ENCODE results near the gene ZC3H7A.

ZC3H7A gene, protein sequence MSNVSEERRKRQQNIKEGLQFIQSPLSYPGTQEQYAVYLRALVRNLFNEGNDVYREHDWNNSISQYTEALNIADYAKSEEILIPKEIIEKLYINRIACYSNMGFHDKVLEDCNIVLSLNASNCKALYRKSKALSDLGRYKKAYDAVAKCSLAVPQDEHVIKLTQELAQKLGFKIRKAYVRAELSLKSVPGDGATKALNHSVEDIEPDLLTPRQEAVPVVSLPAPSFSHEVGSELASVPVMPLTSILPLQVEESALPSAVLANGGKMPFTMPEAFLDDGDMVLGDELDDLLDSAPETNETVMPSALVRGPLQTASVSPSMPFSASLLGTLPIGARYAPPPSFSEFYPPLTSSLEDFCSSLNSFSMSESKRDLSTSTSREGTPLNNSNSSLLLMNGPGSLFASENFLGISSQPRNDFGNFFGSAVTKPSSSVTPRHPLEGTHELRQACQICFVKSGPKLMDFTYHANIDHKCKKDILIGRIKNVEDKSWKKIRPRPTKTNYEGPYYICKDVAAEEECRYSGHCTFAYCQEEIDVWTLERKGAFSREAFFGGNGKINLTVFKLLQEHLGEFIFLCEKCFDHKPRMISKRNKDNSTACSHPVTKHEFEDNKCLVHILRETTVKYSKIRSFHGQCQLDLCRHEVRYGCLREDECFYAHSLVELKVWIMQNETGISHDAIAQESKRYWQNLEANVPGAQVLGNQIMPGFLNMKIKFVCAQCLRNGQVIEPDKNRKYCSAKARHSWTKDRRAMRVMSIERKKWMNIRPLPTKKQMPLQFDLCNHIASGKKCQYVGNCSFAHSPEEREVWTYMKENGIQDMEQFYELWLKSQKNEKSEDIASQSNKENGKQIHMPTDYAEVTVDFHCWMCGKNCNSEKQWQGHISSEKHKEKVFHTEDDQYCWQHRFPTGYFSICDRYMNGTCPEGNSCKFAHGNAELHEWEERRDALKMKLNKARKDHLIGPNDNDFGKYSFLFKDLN

DNA sequence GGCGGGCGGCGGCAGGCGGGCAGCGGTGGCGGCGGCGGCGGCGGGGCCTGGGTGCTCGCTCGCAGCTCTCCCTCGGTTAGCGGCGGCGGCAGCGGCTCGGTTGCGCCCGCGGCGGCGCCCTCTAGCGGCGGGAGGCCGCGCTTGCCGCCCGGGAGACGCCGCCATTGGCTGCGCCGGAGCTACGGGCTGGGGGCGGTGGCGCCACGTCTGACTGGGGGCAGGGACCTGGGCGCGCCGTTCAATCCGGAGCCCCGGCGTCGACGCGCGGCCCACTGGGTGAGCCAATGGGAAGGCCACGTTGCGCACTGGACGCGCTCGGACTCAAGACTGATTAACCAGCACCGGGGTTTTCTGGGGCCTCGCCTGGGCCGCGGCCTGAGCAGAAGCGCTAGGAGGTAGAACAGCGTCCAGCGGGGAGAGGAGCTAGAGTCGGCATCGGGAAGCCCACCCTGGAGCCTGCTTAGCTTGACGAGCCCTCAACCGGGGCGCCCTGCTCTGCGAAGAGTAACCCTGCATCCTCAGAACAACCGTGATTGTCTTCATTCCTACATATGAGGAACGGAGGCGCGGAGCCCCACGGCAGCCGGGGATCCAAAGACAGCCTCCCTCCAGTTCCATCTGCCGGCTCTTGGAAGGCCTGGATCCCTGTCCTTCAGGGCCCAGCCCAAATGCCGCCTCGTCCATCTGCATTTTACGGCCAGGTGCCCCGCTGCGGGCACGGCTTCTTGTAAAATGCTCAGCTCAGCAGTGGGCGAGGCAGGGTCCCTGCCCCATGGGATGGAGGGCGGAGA, at the start of gene ZC3H7A:
Gene ZC3H7A, minus strand, starts transcription at position 93 of the 791 bp plus-strand sequence. CDS start 14,904 bp downstream, outside the sequence.
- ChIA-PET POLR2A (interaction anchor here (0.7 to 3.6 kb wide), 16 partner anchors 10 to 179 kb away, joined by 3 to 24 read pairs (median 4); partner anchors contain the start of genes SNX29 and TXNDC11), CTCF (interaction anchor here (0.6 to 1.4 kb wide), 9 partner anchors 15 to 310 kb away, joined by 3 to 11 read pairs (median 3); no protein-coding TSS in a partner anchor)
- DNase-seq (ENCODE audit: extremely low spot score): peak; percentile 94
- peak; percentile 65 for TF ChIP-seq L3MBTL2 (conservative IDR thresholded peaks at IDR 0.05)
- TF ChIP-seq FOXM1 (IDR thresholded peaks at IDR 0.05; ENCODE audit: borderline replicate concordance): peak; percentile 80
- TF ChIP-seq, protein P1, sequence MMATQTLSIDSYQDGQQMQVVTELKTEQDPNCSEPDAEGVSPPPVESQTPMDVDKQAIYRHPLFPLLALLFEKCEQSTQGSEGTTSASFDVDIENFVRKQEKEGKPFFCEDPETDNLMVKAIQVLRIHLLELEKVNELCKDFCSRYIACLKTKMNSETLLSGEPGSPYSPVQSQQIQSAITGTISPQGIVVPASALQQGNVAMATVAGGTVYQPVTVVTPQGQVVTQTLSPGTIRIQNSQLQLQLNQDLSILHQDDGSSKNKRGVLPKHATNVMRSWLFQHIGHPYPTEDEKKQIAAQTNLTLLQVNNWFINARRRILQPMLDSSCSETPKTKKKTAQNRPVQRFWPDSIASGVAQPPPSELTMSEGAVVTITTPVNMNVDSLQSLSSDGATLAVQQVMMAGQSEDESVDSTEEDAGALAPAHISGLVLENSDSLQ (IDR thresholded peaks at IDR 0.05): peak; percentile 11; the same call in 1 of the 2 replicates
- TF ChIP-seq SP1 (IDR thresholded peaks at IDR 0.05): no peak
- no peak for TF ChIP-seq TARDBP (IDR thresholded peaks at IDR 0.05)
- no peak for TF ChIP-seq BHLHE40 (IDR thresholded peaks at IDR 0.05; ENCODE audit: borderline replicate concordance)
- peak; percentile 71; the same call in 1 of the 2 replicates for TF ChIP-seq LEF1 (IDR thresholded peaks at IDR 0.05; ENCODE audit: borderline replicate concordance)
- TF ChIP-seq HDGF (IDR thresholded peaks at IDR 0.05; ENCODE audit: borderline replicate concordance): no peak
- 0 out of 2 replicates have a peak, but pooled peaks have one; percentile 47 for TF ChIP-seq ARNT (IDR thresholded peaks at IDR 0.05)

DNA sequence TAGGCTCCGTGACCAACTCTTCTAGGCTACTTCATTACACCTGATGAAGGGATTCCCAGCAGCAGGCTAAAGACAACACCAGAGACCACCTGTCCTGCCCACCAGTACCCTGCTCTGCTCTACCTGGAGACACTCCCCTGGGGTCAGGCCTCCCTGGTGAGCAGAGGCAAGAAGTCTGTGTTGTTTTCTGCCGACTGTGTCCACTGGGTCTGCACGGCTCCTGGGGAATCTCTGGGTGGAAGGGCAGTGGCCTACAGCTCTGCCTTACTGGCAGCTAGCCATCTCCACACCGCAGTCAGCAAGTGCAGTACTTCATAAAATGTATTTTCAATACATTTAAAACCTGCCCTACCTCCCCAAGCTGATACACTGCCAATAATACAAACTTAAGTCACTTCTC, 47.4 kb upstream of the ZC3H7A start:
- DNase-seq (ENCODE audit: extremely low spot score): no peak
- TF ChIP-seq ELF4 (IDR thresholded peaks at IDR 0.05) (no peak), LEF1 (IDR thresholded peaks at IDR 0.05; ENCODE audit: borderline replicate concordance) (no peak), CTBP1 (IDR thresholded peaks at IDR 0.05; ENCODE audit: borderline replicate concordance) (no peak), ZNF384 (IDR thresholded peaks at IDR 0.05) (no peak)
- POLR2A ChIA-PET: no interaction called here
- CTCF ChIA-PET: no interaction called here

DNA sequence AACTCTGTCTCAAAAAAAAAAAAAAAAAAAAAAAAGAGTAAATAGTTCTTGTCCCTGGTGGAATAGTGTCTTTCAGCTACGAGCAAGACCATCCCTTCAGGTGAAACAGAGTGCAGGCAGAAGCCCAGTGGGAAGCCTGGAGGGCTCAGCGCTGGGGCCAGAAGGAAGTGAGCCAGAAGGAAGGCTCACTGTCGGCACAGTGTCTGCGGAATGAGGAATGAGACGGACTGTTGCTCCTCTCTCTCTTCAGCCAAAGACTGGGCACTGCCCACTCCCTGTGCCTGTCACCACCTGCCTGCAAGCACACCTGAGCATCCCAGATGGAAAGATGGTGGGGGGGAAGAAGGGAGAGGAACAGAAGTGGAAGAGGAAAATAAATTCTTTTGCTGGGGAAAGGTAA, 46.8 kb upstream of the ZC3H7A start:
- POLR2A ChIA-PET: no interaction called here
- CTCF ChIA-PET: no interaction called here
- no peak for DNase-seq (ENCODE audit: extremely low spot score)
- TF ChIP-seq SP1 (IDR thresholded peaks at IDR 0.05) (no peak), CTBP1 (IDR thresholded peaks at IDR 0.05; ENCODE audit: borderline replicate concordance) (no peak), ARNT (IDR thresholded peaks at IDR 0.05) (no peak), FOXA1 (IDR thresholded peaks at IDR 0.05) (no peak), HDGF (IDR thresholded peaks at IDR 0.05; ENCODE audit: borderline replicate concordance) (no peak), FOXM1 (IDR thresholded peaks at IDR 0.05; ENCODE audit: borderline replicate concordance) (no peak), NFRKB (IDR thresholded peaks at IDR 0.05) (no peak), LEF1 (IDR thresholded peaks at IDR 0.05; ENCODE audit: borderline replicate concordance) (no peak), FOXK2 (IDR thresholded peaks at IDR 0.05) (no peak), SUZ12 (IDR thresholded peaks at IDR 0.05) (no peak), ELF4 (IDR thresholded peaks at IDR 0.05) (no peak)
- TF ChIP-seq, protein P1 (IDR thresholded peaks at IDR 0.05): no peak

DNA sequence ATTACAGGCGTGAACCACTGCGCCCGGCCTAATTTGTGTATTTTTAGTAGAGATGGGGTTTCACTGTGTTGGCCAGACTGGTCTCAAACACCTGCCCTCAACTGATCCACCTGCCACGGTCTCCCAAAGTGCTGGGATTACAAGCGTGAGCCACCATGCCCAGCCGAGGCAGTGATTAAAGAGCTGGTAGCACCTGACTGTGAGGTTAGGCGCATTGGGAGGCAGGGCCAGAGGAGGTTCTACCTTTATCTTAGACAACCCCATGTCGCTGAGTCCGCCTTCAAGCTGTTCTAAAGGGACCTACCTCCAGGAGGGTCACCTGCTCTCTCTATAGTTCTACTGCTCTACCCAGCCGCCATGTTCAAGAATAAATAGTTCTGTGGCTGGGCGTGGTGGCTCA, 46.1 kb upstream of the ZC3H7A start:
- DNase-seq (ENCODE audit: extremely low spot score): no peak
- ChIA-PET POLR2A (no interaction called here), CTCF (no interaction called here)
- no peak for TF ChIP-seq TARDBP (IDR thresholded peaks at IDR 0.05)
- no peak for TF ChIP-seq L3MBTL2 (conservative IDR thresholded peaks at IDR 0.05)
- no peak for TF ChIP-seq SUZ12 (IDR thresholded peaks at IDR 0.05)
- TF ChIP-seq LEF1 (IDR thresholded peaks at IDR 0.05; ENCODE audit: borderline replicate concordance): no peak
- TF ChIP-seq CTBP1 (IDR thresholded peaks at IDR 0.05; ENCODE audit: borderline replicate concordance): no peak
- no peak for TF ChIP-seq FOXM1 (IDR thresholded peaks at IDR 0.05; ENCODE audit: borderline replicate concordance)
- no peak for TF ChIP-seq SP1 (IDR thresholded peaks at IDR 0.05)
- no peak for TF ChIP-seq ELF4 (IDR thresholded peaks at IDR 0.05)
- TF ChIP-seq, protein P1 (IDR thresholded peaks at IDR 0.05): no peak
- no peak for TF ChIP-seq ZNF384 (IDR thresholded peaks at IDR 0.05)
- TF ChIP-seq ARNT (IDR thresholded peaks at IDR 0.05): no peak
- TF ChIP-seq FOXK2 (IDR thresholded peaks at IDR 0.05): no peak
- TF ChIP-seq FOXA1 (IDR thresholded peaks at IDR 0.05): no peak
- no peak for TF ChIP-seq HDGF (IDR thresholded peaks at IDR 0.05; ENCODE audit: borderline replicate concordance)
- TF ChIP-seq NFRKB (IDR thresholded peaks at IDR 0.05): no peak
- no peak for TF ChIP-seq BHLHE40 (IDR thresholded peaks at IDR 0.05; ENCODE audit: borderline replicate concordance)

DNA sequence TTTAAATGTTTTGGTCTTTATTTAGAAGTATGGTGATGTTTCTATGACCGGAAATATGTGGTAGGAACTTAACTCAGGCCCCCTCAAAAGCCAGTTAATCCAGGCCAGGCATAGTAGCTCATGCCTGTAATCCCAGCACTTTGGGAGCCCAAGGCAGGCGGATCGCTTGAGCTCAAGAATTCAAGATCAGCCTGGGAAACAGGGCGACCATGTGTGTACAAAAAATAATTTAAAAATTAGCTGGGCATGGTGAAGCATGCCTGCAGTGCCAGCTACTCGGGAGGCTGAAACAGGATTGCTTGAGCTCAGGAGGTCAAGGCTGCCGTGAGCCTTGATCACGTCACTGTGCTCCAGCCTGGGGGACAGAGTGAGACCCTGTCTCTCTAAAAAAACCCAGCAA, 44.0 kb upstream of the ZC3H7A start:
- POLR2A ChIA-PET: interaction anchor here (1.2 kb wide), 1 partner anchor 10 kb away, joined by 10 read pairs; the partner anchor contains the start of gene RSL1D1
- CTCF ChIA-PET: interaction anchor here (0.6 to 1.1 kb wide), 2 partner anchors 43 to 73 kb away, joined by 3 read pairs; no protein-coding TSS in a partner anchor
- TF ChIP-seq L3MBTL2 (conservative IDR thresholded peaks at IDR 0.05): no peak
- TF ChIP-seq SP1 (IDR thresholded peaks at IDR 0.05): no peak
- no peak for TF ChIP-seq BHLHE40 (IDR thresholded peaks at IDR 0.05; ENCODE audit: borderline replicate concordance)
- TF ChIP-seq ELF4 (IDR thresholded peaks at IDR 0.05): no peak
- no peak for TF ChIP-seq ZNF384 (IDR thresholded peaks at IDR 0.05)
- no peak for TF ChIP-seq FOXA1 (IDR thresholded peaks at IDR 0.05)
- DNase-seq (ENCODE audit: extremely low spot score): no peak

Data from HEK293T (cell line).